ENCODE results near the gene BEGAIN.
"Not testable (repeated sequence)": the region's sequence is repeated elsewhere in the genome, so short reads cannot be mapped to it uniquely, and the experiment has no call there.

The BEGAIN gene

GRCh38 chr14:100534528-100535286 is 52.5 kb downstream of the BEGAIN start:
- no peak for DNase-seq

GRCh38 chr14:100533656-100534485 is 53.3 kb downstream of the BEGAIN start:
- DNase-seq, result peak; percentile 30

- peak; percentile 41 for DNase-seq
Observed at GRCh38 chr14:100532906-100533655, 54.1 kb downstream of the BEGAIN start.

- no peak for DNase-seq
Observed at GRCh38 chr14:100532154-100532861, 54.9 kb downstream of the BEGAIN start.

GRCh38 chr14:100531152-100532121 is 55.8 kb downstream of the BEGAIN start:
- no peak for DNase-seq

- DNase-seq, result no peak
Observed at GRCh38 chr14:100530270-100531072, 56.7 kb downstream of the BEGAIN start.

GRCh38 chr14:100529561-100530031 is 57.6 kb downstream of the BEGAIN start:
- no peak for DNase-seq

GRCh38 chr14:100528962-100529560 is 58.2 kb downstream of the BEGAIN start:
- no peak for DNase-seq

- DNase-seq, result no peak
Observed at GRCh38 chr14:100526632-100527031, 60.6 kb downstream of the BEGAIN start.

GRCh38 chr14:100526057-100526456 is 61.2 kb downstream of the BEGAIN start:
- no peak for DNase-seq

- DNase-seq, result no peak
Observed at GRCh38 chr14:100525615-100526014, 61.6 kb downstream of the BEGAIN start.

GRCh38 chr14:100524933-100525243 is 62.3 kb downstream of the BEGAIN start:
- no peak for DNase-seq

GRCh38 chr14:100524233-100524932 is 62.8 kb downstream of the BEGAIN start:
- no peak for DNase-seq

- DNase-seq, result no peak
Observed at GRCh38 chr14:100523843-100524169, 63.4 kb downstream of the BEGAIN start.

GRCh38 chr14:100523131-100523842 is 63.9 kb downstream of the BEGAIN start:
- DNase-seq, result no peak

- DNase-seq, result no peak
Observed at GRCh38 chr14:100522616-100523099, 64.6 kb downstream of the BEGAIN start.

GRCh38 chr14:100506053-100506452 is 81.2 kb downstream of the BEGAIN start:
- not testable (repeated sequence) for DNase-seq

- DNase-seq, result no peak
Observed at GRCh38 chr14:100504372-100505078, 82.7 kb downstream of the BEGAIN start.
